ENCODE data around the gene SWI5. TPM values are rescaled to one million over a fixed set of nuclear protein-coding genes. Genes with fewer than 3 reads are reported as not detected.

Gene SWI5
- 57.1 and 57.4 TPM in 2 replicates for total RNA-seq

GRCh38 chr9:128276008-128276573 lies at the start of gene SWI5:
SWI5 (plus strand) TSS chr9:128276276.

GRCh38 chr9:128275198-128276007 lies 673 bp upstream of the SWI5 start, which contains the start of gene GOLGA2:
GOLGA2 (minus strand) TSS chr9:128276007; CDS start chr9:128275976, 31 bp downstream.

GRCh38 chr9:128322404-128323211 lies 46.5 kb downstream of the SWI5 start, which contains the start of the genes COQ4 and TRUB2:
COQ4 (plus strand) TSS chr9:128322839; CDS start chr9:128322859, 20 bp downstream.
TRUB2 (minus strand) TSS chr9:128322447; CDS start chr9:128322408, 39 bp downstream.

Other genes with a start within 250 kb of the SWI5 start
- gene NAIF1, start 209.0 kb upstream of the SWI5 start, total RNA-seq = 9.2 and 14.4 TPM in 2 replicates
- gene SLC25A25, start 208.0 kb upstream of the SWI5 start, total RNA-seq = 20.2 and 21.1 TPM in 2 replicates
- gene PTGES2, start 148.5 kb upstream of the SWI5 start, total RNA-seq = 56.7 and 90.5 TPM in 2 replicates
- gene LCN2, start 126.8 kb upstream of the SWI5 start, total RNA-seq = not detected in 2 replicates
- gene BBLN, start 116.0 kb upstream of the SWI5 start, total RNA-seq = 256 and 309 TPM in 2 replicates
- gene CIZ1, start 84.7 kb upstream of the SWI5 start, total RNA-seq = 45.0 and 49.4 TPM in 2 replicates
- gene DNM1, start 72.9 kb upstream of the SWI5 start, total RNA-seq = 1.4 and 5.2 TPM in 2 replicates
- gene GOLGA2, start 269 bp upstream of the SWI5 start, total RNA-seq = 101 and 105 TPM in 2 replicates
- 14.0 and 23.9 TPM in 2 replicates for gene TRUB2, start 46.2 kb downstream of the SWI5 start, total RNA-seq
- 51.6 and 57.2 TPM in 2 replicates for gene COQ4, start 46.6 kb downstream of the SWI5 start, total RNA-seq
- 16.1 and 19.9 TPM in 2 replicates for gene SLC27A4, start 64.3 kb downstream of the SWI5 start, total RNA-seq
- gene URM1, start 95.1 kb downstream of the SWI5 start, total RNA-seq = 40.6 and 45.3 TPM in 2 replicates
- gene CERCAM, start 144.6 kb downstream of the SWI5 start, total RNA-seq = 177 and 187 TPM in 2 replicates
- gene ODF2, start 179.7 kb downstream of the SWI5 start, total RNA-seq = 49.6 and 57.4 TPM in 2 replicates
- gene GLE1, start 228.4 kb downstream of the SWI5 start, total RNA-seq = 30.0 and 35.1 TPM in 2 replicates